SK-N-SH (cell line): ENCODE results near the gene CIPC. TPM values are rescaled to one million over a fixed set of nuclear protein-coding genes. Genes with fewer than 3 reads are reported as not detected.

Source experiments
- CTCF ChIA-PET: fragments of 300-600, 350-600 bp; formaldehyde crosslinking; extraction: SDS; loops from one replicate; lab custom pipeline; 2021; lab: Yijun Ruan, JAX
- POLR2A ChIA-PET: fragments of 350-600 bp; sonication (Branson Sonifier 250); formaldehyde crosslinking; extraction: SDS; loops from one replicate; lab custom pipeline; 2020; ENCODE audit warnings: antibody characterized with exemption, inconsistent platforms; lab: Yijun Ruan, JAX
- DNase-seq: peaks from one replicate; pipeline ENCODE4 v3.0.0; 2012
- H2AFZ ChIP-seq: fragments of 200-600 bp; sonication (generic); 2 replicates; pipeline ENCODE4 v1.8.1; 2016; ENCODE audit warnings: antibody characterized with exemption, mild to moderate bottlenecking, low read depth
- H3F3A ChIP-seq: fragments of 200-600 bp; sonication (generic); replicated peaks from 2 replicates; pipeline ENCODE3; 2016; ENCODE audit warnings: antibody characterized with exemption, mild to moderate bottlenecking; ENCODE audit not compliant: insufficient read depth
- H3K27ac ChIP-seq, 2 experiments: fragments of 200-500 bp in 1 of 2; fragments of 200-600 bp in 1 of 2; sonication (Bioruptor generic) in 1 of 2; sonication (generic), shearing (Covaris generic) in 1 of 2; 2 replicates each; pipeline versions ENCODE4 v1.5.1 to v1.6.1; 2014 to 2016; ENCODE audit warnings: low read depth in 2 of 2, inconsistent platforms in 1 of 2, low read length in 1 of 2, mild to moderate bottlenecking in 1 of 2, mixed read lengths in 1 of 2
- H3K27me3 ChIP-seq: fragments of 200-600 bp; sonication (generic), shearing (Covaris generic); 2 replicates; pipeline ENCODE4 v1.6.1; 2016; ENCODE audit warnings: mixed run types; ENCODE audit not compliant: insufficient read depth
- H3K36me3 ChIP-seq, 2 experiments: fragments of 200-500 bp in 1 of 2; fragments of 200-600 bp in 1 of 2; sonication (Bioruptor generic) in 1 of 2; sonication (generic) in 1 of 2; replicated peaks in 1 of 2; 2 replicates each; pipeline versions ENCODE3 to v1.5.1; 2014 to 2016; ENCODE audit warnings: low read length in 1 of 2, mild to moderate bottlenecking in 1 of 2; ENCODE audit not compliant: insufficient read depth in 2 of 2, control insufficient read depth in 1 of 2
- H3K4me1 ChIP-seq, 2 experiments: fragments of 200-500 bp in 1 of 2; fragments of 200-600 bp in 1 of 2; sonication (Bioruptor generic) in 1 of 2; sonication (generic), shearing (Covaris generic) in 1 of 2; 2 replicates each; pipeline versions ENCODE4 v1.5.1 to v1.6.1; 2014 to 2016; ENCODE audit warnings: low read depth in 1 of 2, low read length in 1 of 2, mixed run types in 1 of 2; ENCODE audit not compliant: insufficient read depth in 2 of 2, control insufficient read depth in 1 of 2
- H3K4me2 ChIP-seq: fragments of 200-600 bp; sonication (generic), shearing (Covaris generic); 2 replicates; pipeline ENCODE4 v1.6.1; 2017; ENCODE audit warnings: mixed run types
- H3K4me3 ChIP-seq, 2 experiments: fragments of 200-500 bp in 1 of 2; fragments of 200-600 bp in 1 of 2; sonication (Bioruptor generic) in 1 of 2; sonication (generic), shearing (Covaris generic) in 1 of 2; 2 replicates each; pipeline versions ENCODE4 v1.5.1 to v1.8.1; 2014 to 2016; ENCODE audit warnings: low read depth in 2 of 2, inconsistent platforms in 1 of 2, low read length in 1 of 2, mild to moderate bottlenecking in 1 of 2, mixed read lengths in 1 of 2, moderate library complexity in 1 of 2
- H3K79me2 ChIP-seq: fragments of 200-600 bp; sonication (generic); 2 replicates; pipeline ENCODE4 v1.8.1; 2017; ENCODE audit warnings: mild to moderate bottlenecking; ENCODE audit not compliant: insufficient read depth
- H3K9ac ChIP-seq: fragments of 200-600 bp; sonication (generic); 2 replicates; pipeline ENCODE4 v1.6.1; 2017; ENCODE audit warnings: mixed run types
- H3K9me2 ChIP-seq: fragments of 200-600 bp; sonication (generic); 2 replicates; pipeline ENCODE4 v1.6.1; 2017; ENCODE audit warnings: mixed run types
- H3K9me3 ChIP-seq: fragments of 200-600 bp; sonication (generic); 2 replicates; pipeline ENCODE4 v1.6.1; 2017; ENCODE audit warnings: mixed run types, mild to moderate bottlenecking, moderate library complexity
- H4K20me1 ChIP-seq: fragments of 200-600 bp; sonication (generic); 2 replicates; pipeline ENCODE4 v1.6.1; 2017; ENCODE audit warnings: mild to moderate bottlenecking, mixed run types; ENCODE audit not compliant: insufficient read depth
- ELF1 ChIP-seq: IDR thresholded peaks from 2 replicates; pipeline ENCODE4 v1.4.0; 2012
- NFIC ChIP-seq: IDR thresholded peaks from 2 replicates; pipeline ENCODE4 v1.4.0; 2012; ENCODE audit warnings: borderline replicate concordance
- RXRA ChIP-seq: IDR thresholded peaks from 2 replicates; pipeline ENCODE4 v1.4.0; 2012; ENCODE audit warnings: low read depth, mild to moderate bottlenecking, borderline replicate concordance
- SIN3A ChIP-seq: IDR thresholded peaks from 2 replicates; pipeline ENCODE4 v1.6.1; 2012; ENCODE audit warnings: low read depth, mild to moderate bottlenecking, low read length, moderate library complexity, borderline replicate concordance
- SMC3 ChIP-seq: IDR thresholded peaks from 2 replicates; pipeline ENCODE4 v1.6.1; 2012; ENCODE audit warnings: low read depth, low read length, improper control_type of control experiment
- USF1 ChIP-seq: IDR thresholded peaks from 2 replicates; pipeline ENCODE4 v1.4.0; 2012; ENCODE audit warnings: low read depth, borderline replicate concordance
- WGBS: methylation state at CpG from one replicate; pipeline ENCODE4 v1.1.6; 2017; ENCODE audit warnings: low lambda C conversion rate; 5-methylcytosine and 5-hydroxymethylcytosine counted together
- polyA plus RNA-seq, 3 experiments: library from polyadenylated mRNA; depleted of rRNA; stranded (reverse); fragments of >200 nt; gene quantifications; 2 replicates each; pipeline ENCODE4 v1.2.3, GENCODE V29; 2012
- TF ChIP-seq, protein P1 (sequence below): IDR thresholded peaks from 2 replicates; pipeline ENCODE4 v1.4.0; 2012; ENCODE audit warnings: low read depth
- TF ChIP-seq, protein P2 (sequence below): IDR thresholded peaks from 2 replicates; pipeline ENCODE4 v1.4.0; 2012; ENCODE audit warnings: low read depth, borderline replicate concordance

CIPC gene
- polyA plus RNA-seq, 1 of the 3 experiments (the other 2 are of a cell fraction) = 6.5 TPM

DNA sequence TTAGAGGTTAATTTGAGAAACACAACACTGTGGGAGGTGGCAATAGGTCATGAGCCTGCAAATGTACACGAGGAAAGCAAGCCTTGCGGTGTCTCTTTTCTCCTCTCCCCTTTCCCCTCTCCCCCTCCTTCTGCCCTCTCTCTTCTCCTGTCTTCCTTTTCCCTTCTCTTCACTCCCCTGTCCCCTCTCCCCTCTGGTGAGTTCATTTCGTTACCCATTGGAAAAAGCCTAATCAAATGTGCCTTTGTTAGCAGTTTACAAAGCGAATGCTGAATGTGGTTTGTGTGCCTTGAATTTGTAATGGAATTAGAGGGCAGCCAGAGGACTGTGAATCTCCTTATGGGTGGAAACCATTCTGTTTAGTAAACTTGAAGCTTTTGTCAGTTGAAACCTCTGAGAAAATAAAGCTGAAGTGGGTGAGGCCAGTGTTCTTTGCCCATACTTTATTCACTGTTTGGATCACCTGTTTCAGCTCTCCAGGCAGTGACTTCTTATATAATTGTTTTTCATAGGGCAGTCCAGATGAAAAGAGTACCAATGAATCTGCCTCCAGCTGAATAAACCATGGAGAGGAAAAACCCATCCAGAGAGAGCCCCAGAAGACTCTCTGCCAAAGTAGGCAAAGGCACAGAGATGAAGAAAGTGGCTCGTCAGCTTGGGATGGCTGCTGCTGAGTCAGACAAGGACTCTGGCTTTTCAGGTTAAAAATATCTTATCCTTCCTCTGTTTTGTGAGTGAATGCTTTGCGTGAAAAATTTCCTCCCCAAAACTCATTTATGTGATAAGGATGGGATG is 7.3 kb downstream of the CIPC start:
- WGBS = 88% methylated on average over 6 of the region's 6 CpGs
- peaks cover 22% of the 10 kb centered on the region for H3K79me2 ChIP-seq
- POLR2A ChIA-PET = no interaction called here

DNA sequence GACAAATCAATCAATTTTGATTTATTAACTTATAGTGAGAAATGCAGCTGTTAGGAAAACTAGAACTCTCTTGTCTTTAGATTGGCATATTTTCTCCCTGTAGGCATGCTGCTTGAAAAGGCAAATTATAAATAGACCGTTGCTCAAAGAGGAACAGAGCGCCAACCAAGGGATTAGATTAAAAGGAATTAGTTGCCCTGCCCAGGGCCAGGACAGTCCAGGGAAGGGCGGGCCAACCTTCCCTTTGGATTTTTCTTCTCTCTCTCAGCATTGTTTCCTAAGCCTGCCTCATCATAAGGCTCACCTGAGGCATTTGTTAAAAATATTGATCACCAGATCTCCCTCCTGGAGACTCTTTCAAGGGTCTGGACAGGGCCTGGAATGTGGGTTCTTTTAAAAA is 8.6 kb downstream of the CIPC start:
- Histone ChIP-seq H3K27me3 (no peaks in the 10 kb centered on the region), H3K9ac (no peak overlapping the region)
- WGBS = 87% methylated on average over 3 of the region's 3 CpGs

More for the DNA sequence above, 7.3 kb downstream of the CIPC start:
- no peak overlapping the region for H3K27ac ChIP-seq
- peaks cover 0 to 2% of the 10 kb centered on the region in 2 experiments; a peak in 1 of 4 replicates for H3K4me1 ChIP-seq
- H3K27me3 ChIP-seq = no peaks in the 10 kb centered on the region
- H3K9me2 ChIP-seq = no peaks in the 10 kb centered on the region
- no peak overlapping the region for H3K4me3 ChIP-seq
- no peak for TF ChIP-seq ELF1
- TF ChIP-seq, protein P1, sequence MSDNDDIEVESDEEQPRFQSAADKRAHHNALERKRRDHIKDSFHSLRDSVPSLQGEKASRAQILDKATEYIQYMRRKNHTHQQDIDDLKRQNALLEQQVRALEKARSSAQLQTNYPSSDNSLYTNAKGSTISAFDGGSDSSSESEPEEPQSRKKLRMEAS = no peak
- no peak overlapping the region for H3K9ac ChIP-seq
- no peak for DNase-seq
- H3K36me3 ChIP-seq = peaks cover 39 to 43% of the 10 kb centered on the region in 2 experiments
- no peaks in the 10 kb centered on the region for H3K9me3 ChIP-seq
- no peaks in the 10 kb centered on the region for H3F3A ChIP-seq
- CTCF ChIA-PET = interaction anchor here (0.9 to 2.0 kb wide), 6 partner anchors 19 to 188 kb away, joined by 3 to 8 read pairs (median 4); no protein-coding TSS in a partner anchor
- no peak overlapping the region for H3K4me2 ChIP-seq
- H2AFZ ChIP-seq = no peak overlapping the region
- H4K20me1 ChIP-seq = no peaks in the 10 kb centered on the region

More for the DNA sequence above, 8.6 kb downstream of the CIPC start:
- Histone ChIP-seq H3F3A (no peaks in the 10 kb centered on the region), H3K4me3 (no peak overlapping the region), H4K20me1 (no peaks in the 10 kb centered on the region), H3K79me2 (peaks cover 15% of the 10 kb centered on the region; the same call in 1 of the 2 replicates), H3K36me3 (peaks cover 42 to 55% of the 10 kb centered on the region in 2 experiments), H3K9me2 (no peaks in the 10 kb centered on the region), H3K4me1 (peaks cover 0 to 2% of the 10 kb centered on the region in 2 experiments; a peak in 1 of 4 replicates), H3K9me3 (no peaks in the 10 kb centered on the region)
- no peak for DNase-seq
- ChIA-PET POLR2A (no interaction called here), CTCF (interaction anchor here (0.8 to 1.6 kb wide), 4 partner anchors 18 to 231 kb away, joined by 3 to 4 read pairs (median 3); no protein-coding TSS in a partner anchor)
- TF ChIP-seq USF1 (no peak), NFIC (no peak), SMC3 (no peak), SIN3A (no peak), RXRA (no peak)
- TF ChIP-seq, protein P2, sequence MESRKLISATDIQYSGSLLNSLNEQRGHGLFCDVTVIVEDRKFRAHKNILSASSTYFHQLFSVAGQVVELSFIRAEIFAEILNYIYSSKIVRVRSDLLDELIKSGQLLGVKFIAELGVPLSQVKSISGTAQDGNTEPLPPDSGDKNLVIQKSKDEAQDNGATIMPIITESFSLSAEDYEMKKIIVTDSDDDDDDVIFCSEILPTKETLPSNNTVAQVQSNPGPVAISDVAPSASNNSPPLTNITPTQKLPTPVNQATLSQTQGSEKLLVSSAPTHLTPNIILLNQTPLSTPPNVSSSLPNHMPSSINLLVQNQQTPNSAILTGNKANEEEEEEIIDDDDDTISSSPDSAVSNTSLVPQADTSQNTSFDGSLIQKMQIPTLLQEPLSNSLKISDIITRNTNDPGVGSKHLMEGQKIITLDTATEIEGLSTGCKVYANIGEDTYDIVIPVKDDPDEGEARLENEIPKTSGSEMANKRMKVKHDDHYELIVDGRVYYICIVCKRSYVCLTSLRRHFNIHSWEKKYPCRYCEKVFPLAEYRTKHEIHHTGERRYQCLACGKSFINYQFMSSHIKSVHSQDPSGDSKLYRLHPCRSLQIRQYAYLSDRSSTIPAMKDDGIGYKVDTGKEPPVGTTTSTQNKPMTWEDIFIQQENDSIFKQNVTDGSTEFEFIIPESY = no peak
- TF ChIP-seq, all 33 proteins: peak for 0
- Histone ChIP-seq H3K27ac (no peak overlapping the region), H3K4me2 (no peak overlapping the region), H2AFZ (no peak overlapping the region)
